Fibroblast of lung (primary cell): Measurements from ENCODE around the gene STX4. TPM values are rescaled to one million over a fixed set of nuclear protein-coding genes. Genes with fewer than 3 reads are reported as not detected.
A peak's percentile ranks its signal among the peaks of the same experiment; 100 is the strongest.
"Not testable (repeated sequence)": the region's sequence is repeated elsewhere in the genome, so short reads cannot be mapped to it uniquely, and the experiment has no call there.

Experiments
- DNase-seq, 2 donors: peaks; one replicate each; pipeline versions ENCODE4 v3.0.0 to v3.0.0-alpha.2; 2010; ENCODE audit warnings: low read depth in 2 of 2
- H2AFZ ChIP-seq: 2 replicates; pipeline ENCODE4 v1.5.1; 2012; ENCODE audit warnings: low read length, control low read depth, inconsistent platforms
- H3K27ac ChIP-seq: 2 replicates; pipeline ENCODE4 v1.5.1; 2011; ENCODE audit warnings: low read length, control low read depth; ENCODE audit not compliant: insufficient read depth
- H3K27me3 ChIP-seq: 2 replicates; pipeline ENCODE4 v1.5.1; 2011; ENCODE audit warnings: mild to moderate bottlenecking, low read length; ENCODE audit not compliant: control insufficient read depth, insufficient read depth
- H3K36me3 ChIP-seq: 2 replicates; pipeline ENCODE4 v1.5.1; 2011; ENCODE audit warnings: low read length; ENCODE audit not compliant: control insufficient read depth, insufficient read depth
- H3K4me1 ChIP-seq: 2 replicates; pipeline ENCODE4 v1.5.1; 2011; ENCODE audit warnings: low read length; ENCODE audit not compliant: control insufficient read depth, insufficient read depth; ENCODE audit errors: extremely low read depth
- H3K4me2 ChIP-seq: 2 replicates; pipeline ENCODE4 v1.5.1; 2011; ENCODE audit warnings: low read length, control low read depth; ENCODE audit not compliant: insufficient read depth; ENCODE audit errors: extremely low read depth
- H3K4me3 ChIP-seq, 4 experiments: fragments of 200-600 bp in 1 of 4; sonication (generic) in 1 of 4; replicated peaks in 1 of 4; 2 replicates each; pipeline ENCODE4 v1.5.1; 2011 to 2016; ENCODE audit warnings: low read length in 4 of 4, low read depth in 3 of 4, mild to moderate bottlenecking in 3 of 4, control low read depth in 2 of 4, inconsistent platforms in 1 of 4, mixed read lengths in 1 of 4; ENCODE audit not compliant: insufficient read depth in 1 of 4; ENCODE audit errors: control extremely low read depth in 1 of 4
- H3K79me2 ChIP-seq: 2 replicates; pipeline ENCODE4 v1.5.1; 2012; ENCODE audit warnings: mild to moderate bottlenecking, low read length, inconsistent platforms; ENCODE audit not compliant: control insufficient read depth, insufficient read depth
- H3K9ac ChIP-seq: 2 replicates; pipeline ENCODE4 v1.5.1; 2011; ENCODE audit warnings: mild to moderate bottlenecking, low read length, control low read depth; ENCODE audit not compliant: insufficient read depth
- H3K9me3 ChIP-seq: 2 replicates; pipeline ENCODE4 v1.5.1; 2012; ENCODE audit warnings: low read depth, low read length; ENCODE audit not compliant: control insufficient read depth, insufficient read depth
- H4K20me1 ChIP-seq: 2 replicates; pipeline ENCODE4 v1.5.1; 2011; ENCODE audit warnings: low read length; ENCODE audit not compliant: control insufficient read depth, insufficient read depth; ENCODE audit errors: extremely low read depth
- CTCF ChIP-seq, 2 donors: IDR thresholded peaks in 1 of 2; conservative IDR thresholded peaks in 1 of 2; 1 replicate in 1 of 2; 2 replicates in 1 of 2; pipeline ENCODE4 v1.5.1; 2011 to 2012; ENCODE audit warnings: low read length in 2 of 2, control low read depth in 1 of 2, inconsistent platforms in 1 of 2, low read depth in 1 of 2, mild to moderate bottlenecking in 1 of 2
- EZH2 ChIP-seq: IDR thresholded peaks from 2 replicates; pipeline ENCODE4 v1.5.1; 2012; ENCODE audit warnings: low read length, control low read depth, mild to moderate bottlenecking; ENCODE audit errors: missing control alignments
- polyA plus RNA-seq, 2 donors: library from polyadenylated mRNA; depleted of rRNA in 1 of 2; stranded (reverse) in 1 of 2; unstranded in 1 of 2; fragments of >200 nt; gene quantifications; 2 replicates each; pipeline ENCODE4 v1.2.1, GENCODE V29; 2011 to 2012; ENCODE audit warnings: missing spikeins in 1 of 2
- total RNA-seq: library from RNA; depleted of rRNA; stranded (reverse); fragments of >200 nt; gene quantifications from 2 replicates; pipeline ENCODE4 v1.2.1, GENCODE V29; 2014

The STX4 gene
- total and polyA plus RNA-seq, 2 donors (not counting 1 experiment from before 2014, with no cell fraction given) = 37.5 to 42.8 TPM

GRCh38 chr16:31010585-31011325 is 22.6 kb upstream of the STX4 start, which contains the start of gene STX1B:
Gene STX1B (minus strand): TSS chr16:31010638. CDS start chr16:31010396, 242 bp downstream.
- H2AFZ ChIP-seq = peak within 1 kb of the TSS; percentile 68
- H3K27ac ChIP-seq = no peak within 1 kb of the TSS
- peaks cover 8% of the 10 kb centered on the region for H3K4me1 ChIP-seq
- TF ChIP-seq EZH2 (no peak), CTCF (conservative IDR thresholded peaks at IDR 0.05 in 1 of 2, IDR thresholded peaks at IDR 0.05 in 1 of 2; ENCODE audit: low read depth in 1 of 2, low read length in 2 of 2) (no peak)
- no peak within 1 kb of the TSS for H3K9ac ChIP-seq
- no peaks in the 10 kb centered on the region for H3K36me3 ChIP-seq
- no peaks in the 10 kb centered on the region for H4K20me1 ChIP-seq
- H3K4me3 ChIP-seq = peak within 1 kb of the TSS; percentile 33 to 65 (median 50)
- peak; percentile 41 to 47 for DNase-seq
- H3K79me2 ChIP-seq = no peaks in the 10 kb centered on the region
- H3K4me2 ChIP-seq = peak within 1 kb of the TSS; percentile 82
- H3K27me3 ChIP-seq = peaks cover 7% of the 10 kb centered on the region
- no peaks in the 10 kb centered on the region for H3K9me3 ChIP-seq

- H3K9ac ChIP-seq, H2AFZ ChIP-seq, H4K20me1 ChIP-seq, H3K27me3 ChIP-seq, H3K4me2 ChIP-seq, H3K79me2 ChIP-seq, H3K36me3 ChIP-seq, H3K9me3 ChIP-seq, H3K4me1 ChIP-seq, H3K4me3 ChIP-seq, DNase-seq, H3K27ac ChIP-seq: not testable (repeated sequence)
Measured at GRCh38 chr16:31011815-31012214, 21.5 kb upstream of the STX4 start.

GRCh38 chr16:31013292-31013691 is 20.1 kb upstream of the STX4 start:
- not testable (repeated sequence) for H3K79me2 ChIP-seq, H4K20me1 ChIP-seq, H3K4me3 ChIP-seq, H3K4me2 ChIP-seq, DNase-seq, H3K36me3 ChIP-seq, H3K9ac ChIP-seq, H3K4me1 ChIP-seq, H3K9me3 ChIP-seq, H3K27me3 ChIP-seq, H3K27ac ChIP-seq, H2AFZ ChIP-seq

GRCh38 chr16:31016018-31016417 is 17.3 kb upstream of the STX4 start:
- no peaks in the 10 kb centered on the region for H3K79me2 ChIP-seq
- H3K27me3 ChIP-seq = peaks cover 7% of the 10 kb centered on the region
- no peak overlapping the region for H3K9ac ChIP-seq
- H2AFZ ChIP-seq = no peak overlapping the region
- no peak for TF ChIP-seq EZH2
- TF ChIP-seq CTCF (conservative IDR thresholded peaks at IDR 0.05 in 1 of 2, IDR thresholded peaks at IDR 0.05 in 1 of 2; ENCODE audit: low read depth in 1 of 2, low read length in 2 of 2) = no peak
- no peak overlapping the region for H3K4me3 ChIP-seq
- no peaks in the 10 kb centered on the region for H3K36me3 ChIP-seq
- H3K4me2 ChIP-seq = no peak overlapping the region
- no peak for DNase-seq
- no peaks in the 10 kb centered on the region for H3K4me1 ChIP-seq
- no peak overlapping the region for H3K27ac ChIP-seq
- H3K9me3 ChIP-seq = no peaks in the 10 kb centered on the region
- no peaks in the 10 kb centered on the region for H4K20me1 ChIP-seq

- H3K79me2 ChIP-seq, H3K9ac ChIP-seq, H3K9me3 ChIP-seq, H3K27ac ChIP-seq, H3K27me3 ChIP-seq, H3K4me2 ChIP-seq, H2AFZ ChIP-seq, DNase-seq, H3K36me3 ChIP-seq, H3K4me1 ChIP-seq, H4K20me1 ChIP-seq, H3K4me3 ChIP-seq: not testable (repeated sequence)
Measured at GRCh38 chr16:31017756-31018155, 15.6 kb upstream of the STX4 start.
